Immature natural killer cell (primary cell): ENCODE measurements around the gene HNRNPU. TPM values are rescaled to one million over a fixed set of nuclear protein-coding genes. Genes with fewer than 3 reads are reported as not detected.

Experiments
- DNase-seq, 3 donors: peaks; one replicate each; pipeline ENCODE4 v3.0.0; 2022; ENCODE audit warnings: mixed read lengths in 1 of 3
- H3K27ac Mint-ChIP-seq, 6 donors: one replicate each; pipeline ENCODE4 v1.8.0; 2020; ENCODE audit warnings: mixed read lengths in 6 of 6, mild to moderate bottlenecking in 5 of 6, inconsistent platforms in 4 of 6, moderate library complexity in 3 of 6
- H3K27me3 Mint-ChIP-seq, 3 donors: one replicate each; pipeline ENCODE4 v1.8.0; 2020 to 2021; ENCODE audit warnings: low read depth in 3 of 3, mild to moderate bottlenecking in 3 of 3, mixed read lengths in 3 of 3, moderate library complexity in 3 of 3, inconsistent platforms in 1 of 3
- H3K36me3 Mint-ChIP-seq, 3 donors: one replicate each; pipeline ENCODE4 v1.8.0; 2020; ENCODE audit warnings: mixed read lengths in 3 of 3, inconsistent platforms in 2 of 3, mild to moderate bottlenecking in 2 of 3
- H3K4me1 Mint-ChIP-seq, 2 donors: one replicate each; pipeline ENCODE4 v1.8.0; 2020; ENCODE audit warnings: inconsistent platforms in 2 of 2, mild to moderate bottlenecking in 2 of 2, mixed read lengths in 2 of 2, moderate library complexity in 1 of 2
- H3K4me3 Mint-ChIP-seq, 5 donors: one replicate each; pipeline ENCODE4 v1.8.0; 2020; ENCODE audit warnings: mild to moderate bottlenecking in 5 of 5, mixed read lengths in 5 of 5, inconsistent platforms in 3 of 5, moderate library complexity in 3 of 5
- H3K9me3 Mint-ChIP-seq, 6 donors: one replicate each; pipeline ENCODE4 v1.8.0; 2020; ENCODE audit warnings: mild to moderate bottlenecking in 6 of 6, mixed read lengths in 6 of 6, inconsistent platforms in 4 of 6, moderate library complexity in 3 of 6
- polyA plus RNA-seq, 3 donors: library from polyadenylated mRNA; unstranded; fragments of 300-500 nt; fragmentation: Illumina TruSeq; gene quantifications; one replicate each; pipeline ENCODE4 v1.2.3, GENCODE V29; 2021

Gene HNRNPU
- polyA plus RNA-seq, 3 donors from 2014 or later, result 110 to 398 (median 137) TPM

DNA sequence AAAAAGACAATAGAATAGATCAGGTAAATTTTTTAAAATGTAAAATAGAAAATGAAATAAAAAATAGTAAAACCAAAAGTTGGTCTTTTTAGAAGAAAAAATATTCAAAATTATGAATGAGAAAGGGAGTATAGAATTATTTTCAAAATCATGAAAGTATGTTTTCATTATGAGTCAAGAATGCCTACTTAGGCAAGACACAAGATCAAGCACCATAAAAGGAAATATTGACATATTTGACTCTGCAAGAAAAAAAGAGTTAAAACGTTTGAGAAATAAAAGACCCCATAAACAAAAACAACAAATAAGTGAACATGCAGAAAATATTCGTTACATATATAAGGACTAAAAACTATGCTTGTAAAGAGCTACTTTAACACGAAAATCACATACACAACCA lies 33.7 kb downstream of the HNRNPU start:
- no peak overlapping the region for H3K4me3 Mint-ChIP-seq
- peaks cover 10 to 13% (median 10%) of the 10 kb centered on the region in 3 donors for H3K27me3 Mint-ChIP-seq
- H3K36me3 Mint-ChIP-seq, result no peaks in the 10 kb centered on the region
- H3K9me3 Mint-ChIP-seq, result no peaks in the 10 kb centered on the region
- peaks cover 7% of the 10 kb centered on the region in 2 donors for H3K4me1 Mint-ChIP-seq
- no peak for DNase-seq
- H3K27ac Mint-ChIP-seq, result no peak overlapping the region

- Mint-ChIP-seq H3K4me3 (no peak overlapping the region), H3K4me1 (no peaks in the 10 kb centered on the region)
Observed at GRCh38 chr1:244826712-244827111, 37.6 kb downstream of the HNRNPU start.

GRCh38 chr1:244822878-244823277 lies 41.5 kb downstream of the HNRNPU start:
- Mint-ChIP-seq H3K4me1 (no peaks in the 10 kb centered on the region), H3K27ac (no peak overlapping the region), H3K27me3 (peaks cover 3 to 4% (median 3%) of the 10 kb centered on the region in 3 donors), H3K9me3 (no peaks in the 10 kb centered on the region), H3K4me3 (no peak overlapping the region), H3K36me3 (no peaks in the 10 kb centered on the region)
- DNase-seq, result no peak

More at GRCh38 chr1:244826712-244827111, 37.6 kb downstream of the HNRNPU start:
- H3K27me3 Mint-ChIP-seq, result peaks cover 0 to 4% (median 3%) of the 10 kb centered on the region in 3 donors
- no peak overlapping the region for H3K27ac Mint-ChIP-seq
- DNase-seq, result no peak
- no peaks in the 10 kb centered on the region for H3K9me3 Mint-ChIP-seq
- H3K36me3 Mint-ChIP-seq, result no peaks in the 10 kb centered on the region

GRCh38 chr1:244821134-244821533 lies 43.2 kb downstream of the HNRNPU start:
- Mint-ChIP-seq H3K27me3 (peaks cover 3 to 5% (median 4%) of the 10 kb centered on the region in 3 donors), H3K4me3 (no peak overlapping the region), H3K27ac (no peak overlapping the region)

GRCh38 chr1:244820131-244820530 lies 44.2 kb downstream of the HNRNPU start:
- Mint-ChIP-seq H3K27ac (no peak overlapping the region), H3K4me1 (peaks cover 3 to 6% of the 10 kb centered on the region in 2 donors), H3K9me3 (no peaks in the 10 kb centered on the region), H3K27me3 (peaks cover 3 to 5% (median 4%) of the 10 kb centered on the region in 3 donors), H3K36me3 (no peaks in the 10 kb centered on the region), H3K4me3 (no peak overlapping the region)
- DNase-seq, result no peak

More at GRCh38 chr1:244821134-244821533, 43.2 kb downstream of the HNRNPU start:
- H3K9me3 Mint-ChIP-seq, result no peaks in the 10 kb centered on the region
- no peaks in the 10 kb centered on the region for H3K4me1 Mint-ChIP-seq
- H3K36me3 Mint-ChIP-seq, result no peaks in the 10 kb centered on the region
- DNase-seq, result no peak

DNA sequence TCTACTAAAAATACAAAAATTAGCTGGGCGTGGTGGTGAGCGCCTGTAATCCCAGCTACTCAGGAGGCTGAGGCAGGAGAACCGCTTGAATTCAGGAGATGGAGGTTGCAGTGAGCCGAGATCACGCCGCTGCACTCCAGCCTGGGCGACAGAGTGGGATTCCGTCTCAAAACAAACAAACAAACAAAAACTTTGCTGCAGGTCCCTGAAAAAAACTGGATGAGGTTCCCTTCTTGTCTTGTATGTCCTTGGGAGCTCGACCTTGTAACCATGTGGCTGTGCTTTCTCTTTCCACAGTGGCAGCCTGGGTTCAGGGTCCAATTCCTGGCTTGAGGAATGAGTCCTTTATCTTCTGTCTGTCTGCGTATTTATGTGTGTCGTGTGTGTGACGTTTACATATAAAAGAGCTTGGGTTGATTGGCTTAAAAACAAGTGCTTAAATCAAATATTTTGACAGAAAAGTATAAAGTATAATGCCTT lies 46.9 kb downstream of the HNRNPU start:
- Mint-ChIP-seq H3K4me1 (peaks cover 3 to 6% of the 10 kb centered on the region in 2 donors), H3K36me3 (no peaks in the 10 kb centered on the region), H3K27me3 (peaks cover 3 to 8% (median 3%) of the 10 kb centered on the region in 3 donors), H3K4me3 (peak overlapping the region in 1 of 5 donors; percentile 33), H3K9me3 (no peaks in the 10 kb centered on the region), H3K27ac (peak overlapping the region in 1 of 6 donors; percentile 46)
- no peak for DNase-seq

GRCh38 chr1:244815600-244816099 lies 48.7 kb downstream of the HNRNPU start:
- Mint-ChIP-seq H3K9me3 (no peaks in the 10 kb centered on the region), H3K4me1 (peaks cover 3 to 6% of the 10 kb centered on the region in 2 donors), H3K36me3 (peaks cover 0 to 7% (median 0%) of the 10 kb centered on the region in 3 donors), H3K27me3 (peaks cover 1 to 8% (median 2%) of the 10 kb centered on the region in 3 donors), H3K27ac (peak overlapping the region in 1 of 6 donors; percentile 29), H3K4me3 (peak overlapping the region; percentile 8 to 58 (median 41))
- no peak for DNase-seq

DNA sequence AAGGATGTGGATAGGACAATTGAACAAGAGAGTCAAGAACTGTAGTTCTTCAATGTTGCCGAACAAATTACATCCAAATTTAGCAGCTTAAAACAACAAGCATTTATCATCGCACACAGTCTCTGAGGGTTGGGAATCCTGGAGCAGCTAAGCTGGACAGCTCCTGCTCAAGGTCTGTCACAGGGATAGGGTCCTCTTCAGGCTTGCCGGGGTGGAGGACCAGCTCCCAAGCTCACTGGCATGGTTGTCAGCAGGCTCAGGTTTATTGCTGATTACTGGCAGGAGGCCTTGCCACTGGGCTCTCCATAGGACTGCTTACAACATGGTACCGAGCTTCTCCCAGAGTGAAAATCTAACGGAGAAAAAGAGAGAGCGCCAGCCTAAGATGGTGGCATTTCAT lies 51.0 kb downstream of the HNRNPU start:
- Mint-ChIP-seq H3K36me3 (peaks cover 0 to 7% (median 0%) of the 10 kb centered on the region in 3 donors), H3K27ac (no peak overlapping the region), H3K4me3 (no peak overlapping the region), H3K4me1 (peaks cover 3 to 6% of the 10 kb centered on the region in 2 donors), H3K9me3 (no peaks in the 10 kb centered on the region), H3K27me3 (peaks cover 1 to 8% (median 2%) of the 10 kb centered on the region in 3 donors)
- no peak for DNase-seq

DNA sequence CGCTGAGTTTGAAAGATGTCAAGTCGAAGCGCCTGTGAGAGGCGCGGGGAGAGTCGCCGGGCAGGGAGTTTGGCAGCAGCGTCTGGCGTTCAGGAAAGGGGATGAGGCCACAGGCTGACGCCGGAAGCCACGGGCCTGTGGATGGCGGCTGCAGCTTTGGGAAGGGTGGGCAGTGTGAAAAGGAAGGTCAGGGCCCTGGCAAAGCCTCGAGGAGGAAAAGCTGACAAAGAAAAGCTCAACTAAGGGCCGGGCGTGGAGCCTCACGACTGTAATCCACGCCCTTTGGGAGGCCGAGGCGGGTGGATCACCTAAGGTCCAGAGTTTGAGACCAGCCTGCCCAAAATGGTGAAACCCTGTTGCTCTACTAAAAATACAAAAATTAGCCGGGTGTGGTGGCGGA lies 54.1 kb downstream of the HNRNPU start:
- Mint-ChIP-seq H3K4me3 (no peak overlapping the region), H3K4me1 (no peaks in the 10 kb centered on the region), H3K27ac (no peak overlapping the region), H3K27me3 (peaks cover 0 to 10% (median 1%) of the 10 kb centered on the region in 3 donors), H3K36me3 (peaks cover 0 to 7% (median 0%) of the 10 kb centered on the region in 3 donors), H3K9me3 (no peaks in the 10 kb centered on the region)
- no peak for DNase-seq

- Mint-ChIP-seq H3K36me3 (peaks cover 0 to 7% (median 0%) of the 10 kb centered on the region in 3 donors), H3K4me1 (no peaks in the 10 kb centered on the region), H3K9me3 (peaks cover 0 to 1% (median 0%) of the 10 kb centered on the region in 6 donors), H3K27ac (no peak overlapping the region), H3K27me3 (peaks cover 1 to 7% (median 2%) of the 10 kb centered on the region in 3 donors), H3K4me3 (no peak overlapping the region)
- DNase-seq, result no peak
Observed at GRCh38 chr1:244807138-244807537, 57.2 kb downstream of the HNRNPU start.

GRCh38 chr1:244804841-244805240 lies 59.5 kb downstream of the HNRNPU start:
- peaks cover 0 to 1% (median 0%) of the 10 kb centered on the region in 6 donors for H3K9me3 Mint-ChIP-seq
- no peak overlapping the region for H3K4me3 Mint-ChIP-seq
- H3K4me1 Mint-ChIP-seq, result peaks cover 3 to 5% of the 10 kb centered on the region in 2 donors
- H3K27me3 Mint-ChIP-seq, result peaks cover 0 to 7% (median 4%) of the 10 kb centered on the region in 3 donors
- no peak for DNase-seq
- H3K36me3 Mint-ChIP-seq, result no peaks in the 10 kb centered on the region
- no peak overlapping the region for H3K27ac Mint-ChIP-seq

DNA sequence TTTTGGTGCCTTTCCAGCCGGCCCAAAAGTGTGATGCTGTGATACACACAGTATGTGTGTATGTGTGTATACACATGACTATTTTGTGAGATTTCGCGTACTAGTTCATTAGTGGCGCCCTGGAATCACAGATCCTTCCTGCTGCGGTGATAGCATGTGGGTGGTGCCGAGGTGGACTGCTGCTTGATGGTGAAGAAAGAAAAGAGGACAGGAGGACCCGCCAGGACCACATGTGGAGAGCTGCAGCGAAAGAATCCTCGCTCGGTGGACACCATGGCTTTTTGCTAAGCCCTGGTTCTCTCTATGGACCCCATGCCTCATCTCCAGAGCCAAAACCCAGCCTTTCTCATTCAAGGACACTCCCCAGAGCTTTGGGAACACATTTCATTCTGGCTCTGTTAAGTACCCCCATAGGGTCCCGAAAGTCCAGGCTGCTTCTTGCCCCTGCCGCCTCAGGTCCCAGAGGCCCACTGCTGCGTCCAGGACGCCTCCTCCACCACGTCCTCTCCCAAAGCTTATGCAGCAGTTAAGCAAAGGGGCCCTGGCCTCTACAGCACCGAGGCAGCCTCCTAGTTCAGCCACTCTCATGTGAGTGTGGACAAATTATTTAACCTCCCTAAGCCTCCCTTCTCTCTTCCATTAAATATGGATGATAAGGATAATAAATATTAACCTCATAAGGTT lies 61.6 kb downstream of the HNRNPU start:
- Mint-ChIP-seq H3K4me1 (peaks cover 3 to 5% of the 10 kb centered on the region in 2 donors), H3K27me3 (peaks cover 0 to 15% (median 4%) of the 10 kb centered on the region in 3 donors), H3K4me3 (no peak overlapping the region), H3K9me3 (peaks cover 0 to 1% (median 0%) of the 10 kb centered on the region in 6 donors), H3K27ac (no peak overlapping the region), H3K36me3 (no peaks in the 10 kb centered on the region)
- DNase-seq, result no peak

DNA sequence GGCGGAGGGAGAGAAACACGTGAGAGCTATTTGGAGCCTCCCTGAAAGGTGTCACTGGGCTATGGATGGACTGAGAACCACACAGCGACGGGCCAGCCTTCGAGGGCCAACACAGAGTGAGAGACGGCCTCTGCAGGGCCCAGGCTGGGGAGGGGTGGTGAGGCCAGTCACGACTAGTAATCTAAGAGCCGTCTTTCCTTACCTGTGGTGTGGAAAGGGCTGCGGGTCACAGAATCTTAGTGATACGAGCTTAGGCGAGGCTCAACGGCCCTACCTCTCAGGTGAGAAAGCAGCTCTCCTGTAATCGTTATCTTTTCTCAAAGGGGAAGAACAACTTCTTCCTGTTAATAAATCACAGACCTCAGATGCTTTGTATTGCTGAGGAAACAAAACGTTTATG lies 62.3 kb downstream of the HNRNPU start:
- Mint-ChIP-seq H3K36me3 (no peaks in the 10 kb centered on the region), H3K27me3 (peaks cover 0 to 15% (median 4%) of the 10 kb centered on the region in 3 donors), H3K4me3 (no peak overlapping the region), H3K9me3 (peaks cover 0 to 1% (median 0%) of the 10 kb centered on the region in 6 donors), H3K4me1 (peaks cover 3 to 5% of the 10 kb centered on the region in 2 donors), H3K27ac (no peak overlapping the region)
- DNase-seq, result no peak

DNA sequence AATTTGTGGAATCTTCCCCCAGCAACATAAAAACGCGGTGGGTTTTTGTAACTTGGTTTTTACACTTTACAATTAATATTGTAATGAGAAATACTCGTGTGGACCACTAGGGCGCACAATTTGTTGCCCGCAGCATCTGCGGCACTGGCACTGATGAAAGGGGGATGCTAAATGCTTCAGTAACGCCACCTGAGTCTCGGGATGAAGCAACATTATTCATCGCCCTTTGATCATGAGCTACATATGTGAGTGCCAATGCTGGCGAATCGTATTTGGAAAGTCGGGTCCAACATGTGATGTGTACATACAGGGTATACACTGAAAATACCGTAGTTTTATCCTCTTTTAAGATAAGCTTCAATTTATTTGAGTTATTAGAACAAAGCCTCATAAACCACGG lies 63.1 kb downstream of the HNRNPU start:
- peaks cover 0 to 1% (median 0%) of the 10 kb centered on the region in 6 donors for H3K9me3 Mint-ChIP-seq
- H3K4me1 Mint-ChIP-seq, result peaks cover 3 to 5% of the 10 kb centered on the region in 2 donors
- H3K36me3 Mint-ChIP-seq, result no peaks in the 10 kb centered on the region
- peak overlapping the region in 1 of 5 donors; percentile 61 for H3K4me3 Mint-ChIP-seq
- peaks cover 0 to 16% (median 4%) of the 10 kb centered on the region in 3 donors for H3K27me3 Mint-ChIP-seq
- no peak overlapping the region for H3K27ac Mint-ChIP-seq
- DNase-seq, result peak; percentile 12 to 36 (median 28)
